HepG2 (cell line): ENCODE measurements around the gene RAPGEF5. TPM values are rescaled to one million over a fixed set of nuclear protein-coding genes. Genes with fewer than 3 reads are reported as not detected.

Source experiments
- ATAD3A ChIP-seq: sonication (generic); formaldehyde crosslinking; IDR thresholded peaks from 2 replicates; pipeline ENCODE4 v1.4.0; 2020; ENCODE audit warnings: missing genetic modification reagents
- DDIT3 ChIP-seq: sonication (generic); formaldehyde crosslinking; IDR thresholded peaks from 2 replicates; pipeline ENCODE4 v1.4.0; 2020; ENCODE audit warnings: mild to moderate bottlenecking, missing genetic modification reagents
- FOXO1 ChIP-seq: sonication (generic); formaldehyde crosslinking; IDR thresholded peaks from 2 replicates; pipeline ENCODE4 v1.4.0; 2020; ENCODE audit warnings: missing genetic modification reagents
- GATAD2A ChIP-seq: IDR thresholded peaks from 2 replicates; pipeline ENCODE4 v1.6.1; 2016
- HDAC1 ChIP-seq: sonication (generic); formaldehyde crosslinking; IDR thresholded peaks from 2 replicates; pipeline ENCODE4 v1.5.1; 2020; ENCODE audit warnings: mild to moderate bottlenecking, missing genetic modification reagents
- HIC2 ChIP-seq: sonication (generic); formaldehyde crosslinking; IDR thresholded peaks from 2 replicates; pipeline ENCODE4 v1.9.0; 2022; ENCODE audit warnings: low read depth, missing genetic modification reagents
- IRX3 ChIP-seq: sonication (generic); formaldehyde crosslinking; IDR thresholded peaks from 2 replicates; pipeline ENCODE4 v1.8.1; 2023; ENCODE audit warnings: mild to moderate bottlenecking, low read depth, missing genetic modification reagents, borderline replicate concordance
- LCORL ChIP-seq, 2 experiments: fragments of 450-650 bp in 1 of 2; sonication (generic) in 1 of 2; formaldehyde crosslinking in 1 of 2; IDR thresholded peaks; 2 replicates each; pipeline versions ENCODE4 v1.5.0 to v1.6.1; 2017 to 2020; ENCODE audit warnings: antibody characterized with exemption in 1 of 2, missing genetic modification reagents in 1 of 2
- MLLT10 ChIP-seq: sonication (generic); formaldehyde crosslinking; IDR thresholded peaks from 2 replicates; pipeline ENCODE4 v1.4.0; 2020; ENCODE audit warnings: missing genetic modification reagents
- MLX ChIP-seq: IDR thresholded peaks from 2 replicates; pipeline ENCODE4 v1.6.1; 2016
- PATZ1 ChIP-seq: sonication (generic); formaldehyde crosslinking; IDR thresholded peaks from 2 replicates; pipeline ENCODE4 v1.4.0; 2020; ENCODE audit warnings: missing genetic modification reagents
- PHF20 ChIP-seq: sonication (generic); formaldehyde crosslinking; IDR thresholded peaks from 2 replicates; pipeline ENCODE4 v1.5.0; 2020; ENCODE audit warnings: mild to moderate bottlenecking, missing genetic modification reagents
- ZBTB42 ChIP-seq: sonication (generic); formaldehyde crosslinking; IDR thresholded peaks from 2 replicates; pipeline ENCODE4 v1.5.0; 2020; ENCODE audit warnings: mild to moderate bottlenecking, missing genetic modification reagents
- ZFYVE20 ChIP-seq: sonication (generic); formaldehyde crosslinking; IDR thresholded peaks from 2 replicates; pipeline ENCODE4 v1.8.0; 2023; ENCODE audit warnings: low read depth, mild to moderate bottlenecking, moderate library complexity, missing genetic modification reagents, borderline replicate concordance
- ZMAT3 ChIP-seq: sonication (generic); formaldehyde crosslinking; conservative IDR thresholded peaks from 2 replicates; pipeline ENCODE4 v1.7.0; 2021; ENCODE audit warnings: missing genetic modification reagents
- ZMYM3 ChIP-seq: sonication (generic); formaldehyde crosslinking; IDR thresholded peaks from 2 replicates; pipeline ENCODE4 v1.5.1; 2020; ENCODE audit warnings: mild to moderate bottlenecking, missing genetic modification reagents
- ZNF234 ChIP-seq: sonication (generic); formaldehyde crosslinking; conservative IDR thresholded peaks from 2 replicates; pipeline ENCODE4 v1.5.1; 2020; ENCODE audit warnings: mild to moderate bottlenecking, missing genetic modification reagents
- ZNF275 ChIP-seq: sonication (generic); formaldehyde crosslinking; IDR thresholded peaks from 2 replicates; pipeline ENCODE4 v1.8.0; 2022; ENCODE audit warnings: missing genetic modification reagents, mild to moderate bottlenecking, inconsistent platforms, borderline replicate concordance
- ZNF335 ChIP-seq: sonication (generic); formaldehyde crosslinking; IDR thresholded peaks from 2 replicates; pipeline ENCODE4 v1.4.0; 2020; ENCODE audit warnings: missing genetic modification reagents
- ZNF629 ChIP-seq: sonication (generic); formaldehyde crosslinking; conservative IDR thresholded peaks from 2 replicates; pipeline ENCODE4 v1.5.0; 2020; ENCODE audit warnings: missing genetic modification reagents
- ZSCAN21 ChIP-seq: sonication (generic); formaldehyde crosslinking; IDR thresholded peaks from 2 replicates; pipeline ENCODE4 v1.8.0; 2022; ENCODE audit warnings: mild to moderate bottlenecking, missing genetic modification reagents, moderate library complexity, borderline replicate concordance
- polyA plus RNA-seq, 8 experiments: library from polyadenylated mRNA; depleted of rRNA in 3 of 8; stranded (reverse) in 7 of 8; unstranded in 1 of 8; fragments of >200 nt; fragmentation: Illumina TruSeq in 4 of 8; extraction: Trizol in 4 of 8; gene quantifications; 2 replicates each; pipeline versions ENCODE4 v1.2.1 to v1.2.3, GENCODE V29; 2011 to 2016; ENCODE audit warnings: low read depth in 4 of 8, missing spikeins in 1 of 8, mixed read lengths in 1 of 8; ENCODE audit not compliant: insufficient read depth in 1 of 8
- total RNA-seq, 5 experiments: library from RNA; depleted of rRNA; stranded (reverse); fragments of >200 nt; fragmentation: Illumina TruSeq; extraction: Trizol; gene quantifications; 2 replicates each; pipeline ENCODE4 v1.2.3, GENCODE V29; 2016; ENCODE audit warnings: low read depth in 1 of 5

Gene RAPGEF5
- total and polyA plus RNA-seq, 2 of the 13 experiments (the other 11 are each of a cell fraction or from before 2014, with no cell fraction given) = 17.1 to 23.4 TPM

- no peak for TF ChIP-seq ZBTB42 (CRISPR knock-in tag)
- no peak for TF ChIP-seq ZNF629 (CRISPR knock-in tag)
- TF ChIP-seq ZMAT3 (CRISPR knock-in tag) = no peak
- no peak for TF ChIP-seq ZFYVE20
- no peak for TF ChIP-seq ZSCAN21 (CRISPR knock-in tag)
- peak; percentile 41; the same call in 1 of the 2 replicates for TF ChIP-seq HIC2
- no peak for TF ChIP-seq HDAC1 (CRISPR knock-in tag)
- no peak; the same call in 1 of the 2 replicates for TF ChIP-seq FOXO1
- no peak for TF ChIP-seq LCORL (IDR thresholded peaks at IDR 0.05)
- TF ChIP-seq LCORL (CRISPR knock-in tag; IDR thresholded peaks at IDR 0.05) = no peak
- TF ChIP-seq ZNF335 (CRISPR knock-in tag) = 0 out of 2 replicates have a peak, but pooled peaks have one; percentile 21
- TF ChIP-seq PATZ1 (CRISPR knock-in tag) = no peak
- TF ChIP-seq MLLT10 (CRISPR knock-in tag) = no peak
- no peak for TF ChIP-seq DDIT3 (CRISPR knock-in tag)
- TF ChIP-seq IRX3 (CRISPR knock-in tag) = no peak
- no peak; the same call in 1 of the 2 replicates for TF ChIP-seq MLX (CRISPR knock-in tag)
- TF ChIP-seq ZNF234 (CRISPR knock-in tag) = no peak
- TF ChIP-seq PHF20 (CRISPR knock-in tag) = no peak
- TF ChIP-seq ZNF275 (CRISPR knock-in tag) = no peak
- no peak for TF ChIP-seq ATAD3A (CRISPR knock-in tag)
- peak; percentile 86 for TF ChIP-seq GATAD2A (CRISPR knock-in tag)
- no peak for TF ChIP-seq ZMYM3 (CRISPR knock-in tag)
Observed at GRCh38 chr7:22378199-22378980, 21.4 kb upstream of the RAPGEF5 start (continued).
